ENCODE data around the gene PUS1.

Gene PUS1

DNA sequence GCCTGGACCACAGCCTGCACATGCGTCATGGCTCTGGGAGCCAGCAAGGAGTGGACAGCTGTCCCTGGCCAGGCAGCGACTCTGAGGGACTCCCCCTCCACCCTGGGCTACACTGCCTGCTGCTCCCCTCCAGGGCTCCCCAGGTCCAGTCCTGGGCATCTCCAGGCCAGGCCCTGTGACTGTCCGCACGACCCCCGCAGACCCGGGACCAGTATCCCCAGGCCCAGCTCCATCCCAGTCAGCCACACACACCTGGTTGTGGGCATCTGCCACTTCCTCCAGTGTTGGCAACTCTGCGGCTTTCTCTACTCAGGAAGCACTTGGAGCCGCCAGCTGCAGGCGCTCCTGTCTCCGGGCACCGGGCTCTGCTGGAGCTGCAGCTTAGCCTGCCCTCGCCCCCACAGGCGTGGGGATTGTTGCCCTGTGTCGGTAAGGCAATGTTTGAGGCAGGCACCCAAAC, 32.2 kb upstream of the PUS1 start:
- CTCF ChIA-PET: no interaction called here
- POLR2A ChIA-PET: no interaction called here
- no peak for DNase-seq (ENCODE audit: extremely low spot score)
- no peak for TF ChIP-seq NFRKB (IDR thresholded peaks at IDR 0.05)
- TF ChIP-seq SP1 (IDR thresholded peaks at IDR 0.05): no peak
- TF ChIP-seq TARDBP (IDR thresholded peaks at IDR 0.05): no peak
- TF ChIP-seq L3MBTL2 (conservative IDR thresholded peaks at IDR 0.05): no peak
- TF ChIP-seq SUZ12 (IDR thresholded peaks at IDR 0.05): no peak
- TF ChIP-seq ARNT (IDR thresholded peaks at IDR 0.05): no peak
- TF ChIP-seq ZNF384 (IDR thresholded peaks at IDR 0.05): no peak
- TF ChIP-seq FOXK2 (IDR thresholded peaks at IDR 0.05): no peak
- TF ChIP-seq BHLHE40 (IDR thresholded peaks at IDR 0.05; ENCODE audit: borderline replicate concordance): no peak
- no peak for TF ChIP-seq FOXM1 (IDR thresholded peaks at IDR 0.05; ENCODE audit: borderline replicate concordance)
- TF ChIP-seq, protein P1, sequence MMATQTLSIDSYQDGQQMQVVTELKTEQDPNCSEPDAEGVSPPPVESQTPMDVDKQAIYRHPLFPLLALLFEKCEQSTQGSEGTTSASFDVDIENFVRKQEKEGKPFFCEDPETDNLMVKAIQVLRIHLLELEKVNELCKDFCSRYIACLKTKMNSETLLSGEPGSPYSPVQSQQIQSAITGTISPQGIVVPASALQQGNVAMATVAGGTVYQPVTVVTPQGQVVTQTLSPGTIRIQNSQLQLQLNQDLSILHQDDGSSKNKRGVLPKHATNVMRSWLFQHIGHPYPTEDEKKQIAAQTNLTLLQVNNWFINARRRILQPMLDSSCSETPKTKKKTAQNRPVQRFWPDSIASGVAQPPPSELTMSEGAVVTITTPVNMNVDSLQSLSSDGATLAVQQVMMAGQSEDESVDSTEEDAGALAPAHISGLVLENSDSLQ (IDR thresholded peaks at IDR 0.05): no peak
- no peak for TF ChIP-seq CTBP1 (IDR thresholded peaks at IDR 0.05; ENCODE audit: borderline replicate concordance)
- TF ChIP-seq ELF4 (IDR thresholded peaks at IDR 0.05): no peak
- no peak for TF ChIP-seq FOXA1 (IDR thresholded peaks at IDR 0.05)
- no peak for TF ChIP-seq LEF1 (IDR thresholded peaks at IDR 0.05; ENCODE audit: borderline replicate concordance)
- no peak for TF ChIP-seq HDGF (IDR thresholded peaks at IDR 0.05; ENCODE audit: borderline replicate concordance)

DNA sequence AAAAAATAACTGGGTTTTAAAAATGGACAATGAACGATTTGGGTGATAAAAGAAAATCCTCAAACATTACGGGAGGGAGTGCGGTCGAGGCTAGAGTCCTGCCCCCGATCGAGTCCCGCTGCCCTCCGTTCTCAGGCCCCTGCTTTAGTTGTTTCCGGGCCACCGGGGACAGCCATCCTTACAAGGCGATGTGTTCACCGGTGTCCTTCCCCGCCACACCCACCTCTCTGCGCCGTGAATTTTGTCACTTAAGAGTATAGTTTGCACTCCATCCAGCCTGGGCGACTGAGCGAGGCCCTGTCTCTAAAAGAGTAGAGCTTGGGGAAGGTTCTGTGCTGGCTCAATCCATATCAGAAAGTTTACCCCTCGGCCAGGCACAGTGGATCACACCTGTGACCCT, 31.8 kb upstream of the PUS1 start:
- no peak for TF ChIP-seq ARNT (IDR thresholded peaks at IDR 0.05)

DNA sequence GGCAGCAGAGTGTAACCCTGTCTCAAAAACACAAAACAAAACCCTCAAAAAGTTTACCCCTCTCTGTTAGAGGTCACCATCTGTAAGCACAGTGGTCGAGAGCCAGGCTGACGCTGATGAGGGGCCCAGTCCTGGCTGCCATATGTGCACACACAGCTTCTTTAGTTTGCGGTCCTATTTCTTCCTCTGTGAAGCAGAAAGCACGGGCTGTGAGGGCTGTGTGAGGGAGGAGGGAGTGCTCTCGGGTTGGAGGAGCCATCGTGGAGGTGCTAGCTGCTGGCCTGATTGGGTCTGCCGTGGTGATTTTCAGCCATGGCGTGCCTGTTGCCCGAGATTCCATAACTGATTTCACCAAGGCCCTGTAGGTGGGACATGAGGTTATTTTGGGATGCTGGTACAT, 31.2 kb upstream of the PUS1 start:
- DNase-seq (ENCODE audit: extremely low spot score): no peak
- POLR2A ChIA-PET: no interaction called here

More for the DNA sequence above, 31.8 kb upstream of the PUS1 start:
- ChIA-PET POLR2A (no interaction called here), CTCF (no interaction called here)
- DNase-seq (ENCODE audit: extremely low spot score): no peak

GRCh38 chr12:131900397-131900796, 28.7 kb upstream of the PUS1 start:
- ChIA-PET POLR2A (no interaction called here), CTCF (no interaction called here)
- no peak for TF ChIP-seq CTBP1 (IDR thresholded peaks at IDR 0.05; ENCODE audit: borderline replicate concordance)
- no peak for DNase-seq (ENCODE audit: extremely low spot score)

More for the DNA sequence above, 31.2 kb upstream of the PUS1 start:
- TF ChIP-seq L3MBTL2 (conservative IDR thresholded peaks at IDR 0.05): no peak
- TF ChIP-seq FOXK2 (IDR thresholded peaks at IDR 0.05): no peak
- CTCF ChIA-PET: no interaction called here

GRCh38 chr12:131901431-131902331, 27.4 kb upstream of the PUS1 start:
- DNase-seq (ENCODE audit: extremely low spot score): no peak
- CTCF ChIA-PET: no interaction called here
- TF ChIP-seq NFRKB (IDR thresholded peaks at IDR 0.05): no peak
- TF ChIP-seq, protein P1 (IDR thresholded peaks at IDR 0.05): no peak
- no peak for TF ChIP-seq SP1 (IDR thresholded peaks at IDR 0.05)
- TF ChIP-seq FOXM1 (IDR thresholded peaks at IDR 0.05; ENCODE audit: borderline replicate concordance): no peak
- TF ChIP-seq ARNT (IDR thresholded peaks at IDR 0.05): no peak
- no peak for TF ChIP-seq FOXK2 (IDR thresholded peaks at IDR 0.05)
- TF ChIP-seq ELF4 (IDR thresholded peaks at IDR 0.05): no peak
- TF ChIP-seq BHLHE40 (IDR thresholded peaks at IDR 0.05; ENCODE audit: borderline replicate concordance): no peak
- no peak for TF ChIP-seq FOXA1 (IDR thresholded peaks at IDR 0.05)
- TF ChIP-seq ZNF384 (IDR thresholded peaks at IDR 0.05): no peak
- TF ChIP-seq L3MBTL2 (conservative IDR thresholded peaks at IDR 0.05): no peak
- TF ChIP-seq LEF1 (IDR thresholded peaks at IDR 0.05; ENCODE audit: borderline replicate concordance): no peak
- TF ChIP-seq HDGF (IDR thresholded peaks at IDR 0.05; ENCODE audit: borderline replicate concordance): no peak
- no peak for TF ChIP-seq CTBP1 (IDR thresholded peaks at IDR 0.05; ENCODE audit: borderline replicate concordance)
- no peak for TF ChIP-seq TARDBP (IDR thresholded peaks at IDR 0.05)
- no peak for TF ChIP-seq SUZ12 (IDR thresholded peaks at IDR 0.05)
- POLR2A ChIA-PET: no interaction called here

DNA sequence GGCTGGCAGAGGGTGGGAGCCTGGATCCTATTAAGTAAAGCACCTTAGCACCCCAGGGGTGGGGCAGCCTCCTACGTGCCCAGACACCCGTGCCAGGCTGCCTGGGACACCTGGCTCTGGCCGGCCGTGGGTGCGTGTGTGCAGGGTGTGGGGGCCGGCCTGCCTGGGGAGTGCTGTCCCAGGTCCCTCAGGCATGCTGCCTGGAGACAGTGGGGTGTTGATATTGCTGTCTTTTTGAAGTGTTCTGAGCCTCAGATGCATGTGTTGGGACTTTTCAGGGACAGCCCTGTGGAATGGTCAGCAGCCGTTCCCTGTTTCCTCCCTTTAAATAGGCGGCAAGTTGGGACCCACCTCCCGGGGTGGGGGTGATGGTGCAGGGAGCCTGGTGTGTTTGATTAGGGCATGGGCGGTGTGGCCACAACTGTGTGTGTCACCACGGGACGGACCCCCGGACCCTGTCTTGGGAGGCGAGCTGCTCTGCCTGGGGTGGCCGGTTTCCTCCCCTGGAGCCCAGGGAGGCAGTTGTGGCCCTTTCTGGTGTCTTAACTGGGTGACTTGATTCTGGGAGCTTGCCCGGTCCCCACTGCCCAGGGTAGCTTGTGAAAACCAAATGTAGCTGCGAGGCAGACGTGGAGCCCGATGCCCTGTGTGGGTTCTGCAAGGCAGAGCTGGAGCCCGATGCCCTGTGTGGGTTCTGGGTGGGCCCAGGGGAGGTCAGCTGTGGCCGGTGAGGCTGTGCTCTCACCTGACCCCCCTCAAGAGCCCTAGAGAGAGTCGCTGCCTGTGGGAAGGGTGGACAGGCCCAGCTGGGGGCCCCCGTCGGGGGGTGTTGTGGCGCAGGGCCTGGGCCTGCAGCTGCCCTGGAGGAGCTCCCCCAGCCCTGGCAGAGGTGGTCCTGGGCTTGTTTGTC, 26.5 kb upstream of the PUS1 start:
- TF ChIP-seq ELF4 (IDR thresholded peaks at IDR 0.05) (no peak), NFRKB (IDR thresholded peaks at IDR 0.05) (no peak), L3MBTL2 (conservative IDR thresholded peaks at IDR 0.05) (no peak), ZNF384 (IDR thresholded peaks at IDR 0.05) (no peak), LEF1 (IDR thresholded peaks at IDR 0.05; ENCODE audit: borderline replicate concordance) (no peak), BHLHE40 (IDR thresholded peaks at IDR 0.05; ENCODE audit: borderline replicate concordance) (no peak), TARDBP (IDR thresholded peaks at IDR 0.05) (no peak), FOXM1 (IDR thresholded peaks at IDR 0.05; ENCODE audit: borderline replicate concordance) (no peak), ARNT (IDR thresholded peaks at IDR 0.05) (no peak), CTBP1 (IDR thresholded peaks at IDR 0.05; ENCODE audit: borderline replicate concordance) (no peak), FOXK2 (IDR thresholded peaks at IDR 0.05) (no peak), FOXA1 (IDR thresholded peaks at IDR 0.05) (no peak), SUZ12 (IDR thresholded peaks at IDR 0.05) (no peak), HDGF (IDR thresholded peaks at IDR 0.05; ENCODE audit: borderline replicate concordance) (no peak), SP1 (IDR thresholded peaks at IDR 0.05) (no peak)
- TF ChIP-seq, protein P1 (IDR thresholded peaks at IDR 0.05): no peak
- POLR2A ChIA-PET: no interaction called here
- no peak for DNase-seq (ENCODE audit: extremely low spot score)
- CTCF ChIA-PET: no interaction called here

Data from HEK293T (cell line).